B cell (primary cell): Measurements from ENCODE around the gene SLC8B1. TPM values are rescaled to one million over a fixed set of nuclear protein-coding genes. Genes with fewer than 3 reads are reported as not detected.

Experiments used
- ATAC-seq: fragments of 200-7000 bp; cut with Tn5 transposase; one replicate; pipeline ENCODE4 v1.10.0; 2021; ENCODE audit warnings: low read depth, mild to moderate bottlenecking, moderate number of reproducible peaks, moderate library complexity
- CTCF ChIA-PET: fragments of 350-600 bp; sonication (Branson Sonifier 250); formaldehyde crosslinking; loops from one replicate; lab custom pipeline; 2021; ENCODE audit warnings: antibody characterized with exemption, inconsistent platforms; lab: Charles Lee
- POLR2A ChIA-PET: fragments of 350-600 bp; sonication (Branson Sonifier 250); formaldehyde crosslinking; loops from one replicate; lab custom pipeline; 2021; ENCODE audit warnings: antibody characterized with exemption; lab: Charles Lee
- DNase-seq: peaks from one replicate; pipeline ENCODE4 v3.0.0; 2013
- H2AFZ ChIP-seq: 2 replicates; pipeline ENCODE4 v1.6.1; 2012; ENCODE audit warnings: mild to moderate bottlenecking, low read depth, low read length; ENCODE audit not compliant: insufficient read depth, poor library complexity, severe bottlenecking
- H3K27ac ChIP-seq, 2 donors: 1 replicate in 1 of 2; 2 replicates in 1 of 2; pipeline ENCODE4 v1.5.1; 2012 to 2013; ENCODE audit warnings: low read length in 2 of 2, mild to moderate bottlenecking in 2 of 2, moderate library complexity in 1 of 2
- H3K27me3 ChIP-seq, 4 experiments: fragments of 200-600 bp in 1 of 4; sonication (generic) in 1 of 4; replicated peaks in 1 of 4; 1 replicate in 2 of 4; 2 replicates in 2 of 4; pipeline versions ENCODE4 v1.6.1 to v1.7.0; 2013 to 2016; ENCODE audit warnings: low read length in 3 of 4, mild to moderate bottlenecking in 2 of 4, mixed read lengths in 1 of 4, moderate library complexity in 1 of 4; ENCODE audit not compliant: insufficient read depth in 4 of 4, control insufficient read depth in 3 of 4; ENCODE audit errors: control extremely low read depth in 1 of 4
- H3K36me3 ChIP-seq, 2 experiments: replicated peaks in 1 of 2; 1 replicate in 1 of 2; 2 replicates in 1 of 2; pipeline versions ENCODE4 v1.6.1 to v1.7.1; 2013; ENCODE audit warnings: low read length in 1 of 2; ENCODE audit not compliant: insufficient read depth in 2 of 2, control insufficient read depth in 1 of 2; ENCODE audit errors: control extremely low read depth in 1 of 2, extremely low read depth in 1 of 2
- H3K4me1 ChIP-seq, 2 donors: fragments of 200-600 bp in 1 of 2; sonication (generic) in 1 of 2; 1 replicate in 1 of 2; 2 replicates in 1 of 2; pipeline versions ENCODE4 v1.5.1 to v1.6.1; 2013 to 2017; ENCODE audit warnings: low read length in 2 of 2; ENCODE audit not compliant: control insufficient read depth in 2 of 2, insufficient read depth in 2 of 2
- H3K4me2 ChIP-seq: replicated peaks from 2 replicates; pipeline ENCODE3; 2012; ENCODE audit warnings: mild to moderate bottlenecking, low read depth, low read length; ENCODE audit not compliant: poor library complexity, severe bottlenecking
- H3K4me3 ChIP-seq, 5 experiments: fragments of 200-600 bp in 1 of 5; sonication (generic) in 1 of 5; 1 replicate in 3 of 5; 2 replicates in 2 of 5; pipeline versions ENCODE4 v1.5.1 to v1.7.0; 2011 to 2016; ENCODE audit warnings: low read length in 4 of 5, mild to moderate bottlenecking in 4 of 5, low read depth in 2 of 5, control low read depth in 1 of 5, moderate library complexity in 1 of 5; ENCODE audit not compliant: insufficient read depth in 1 of 5; ENCODE audit errors: control extremely low read depth in 1 of 5, extremely low read depth in 1 of 5
- H3K79me2 ChIP-seq: fragments of 200-600 bp; sonication (generic); one replicate; pipeline ENCODE4 v1.6.0; 2016; ENCODE audit warnings: low read length; ENCODE audit not compliant: control insufficient read depth, insufficient read depth
- H3K9ac ChIP-seq: fragments of 200-600 bp; sonication (generic); 2 replicates; pipeline ENCODE4 v1.6.1; 2017; ENCODE audit warnings: mild to moderate bottlenecking, low read length, moderate library complexity
- H3K9me3 ChIP-seq, 3 donors: one replicate each; pipeline versions ENCODE4 v1.6.1 to v1.7.1; 2013; ENCODE audit warnings: low read length in 2 of 3; ENCODE audit not compliant: control insufficient read depth in 2 of 3, insufficient read depth in 1 of 3; ENCODE audit errors: control extremely low read depth in 1 of 3
- H4K20me1 ChIP-seq: 2 replicates; pipeline ENCODE4 v1.6.0; 2012; ENCODE audit warnings: mild to moderate bottlenecking, low read length; ENCODE audit not compliant: insufficient read depth, control insufficient read depth, poor library complexity, severe bottlenecking
- H3K27ac Mint-ChIP-seq: one replicate; pipeline ENCODE4 v1.8.0; 2021; ENCODE audit warnings: mixed read lengths
- H3K27me3 Mint-ChIP-seq: one replicate; pipeline ENCODE4 v1.8.0; 2021; ENCODE audit warnings: mixed read lengths
- H3K4me1 Mint-ChIP-seq: one replicate; pipeline ENCODE4 v1.8.0; 2021; ENCODE audit warnings: mixed read lengths
- H3K4me3 Mint-ChIP-seq: one replicate; pipeline ENCODE4 v1.8.0; 2021; ENCODE audit warnings: mixed read lengths
- H3K9me3 Mint-ChIP-seq: one replicate; pipeline ENCODE4 v1.8.0; 2022; ENCODE audit warnings: mixed read lengths; ENCODE audit not compliant: insufficient read depth
- EZH2 ChIP-seq: IDR thresholded peaks from 2 replicates; pipeline ENCODE4 v1.6.1; 2012; ENCODE audit warnings: borderline replicate concordance, low read depth, mild to moderate bottlenecking, moderate library complexity, low read length; ENCODE audit not compliant: insufficient read depth, poor library complexity, severe bottlenecking
- WGBS: methylation state at CpG from one replicate; pipeline ENCODE4 v1.1.5; 2013; ENCODE audit warnings: missing lambda C conversion rate; ENCODE audit not compliant: insufficient coverage; 5-methylcytosine and 5-hydroxymethylcytosine counted together
- intact Hi-C: fragments of 100-400 bp; cut with micrococcal nuclease; formaldehyde crosslinking; loops from one replicate; pipeline ENCODE4 v1.10.0; 2022
- polyA plus RNA-seq: library from polyadenylated mRNA; depleted of rRNA; stranded (reverse); fragments of >200 nt; gene quantifications from 2 replicates; pipeline ENCODE4 v1.2.3, GENCODE V29; 2012
- total RNA-seq, 2 donors: library from RNA; stranded (reverse); fragments of 120-200 nt in 1 of 2; gene quantifications; 1 replicate in 1 of 2; 2 replicates in 1 of 2; pipeline versions ENCODE4 v1.2.3 to v1.2.4, GENCODE V29; 2013 to 2022
- TF ChIP-seq, protein P1 (sequence below): fragments of 200-600 bp; IDR thresholded peaks from one replicate; pipeline ENCODE4 v1.8.0; 2022; ENCODE audit warnings: antibody characterized with exemption, mild to moderate bottlenecking

The SLC8B1 gene
- total and polyA plus RNA-seq, 2 donors (not counting 1 experiment from before 2014, with no cell fraction given) = 18.7 to 35.6 TPM

DNA sequence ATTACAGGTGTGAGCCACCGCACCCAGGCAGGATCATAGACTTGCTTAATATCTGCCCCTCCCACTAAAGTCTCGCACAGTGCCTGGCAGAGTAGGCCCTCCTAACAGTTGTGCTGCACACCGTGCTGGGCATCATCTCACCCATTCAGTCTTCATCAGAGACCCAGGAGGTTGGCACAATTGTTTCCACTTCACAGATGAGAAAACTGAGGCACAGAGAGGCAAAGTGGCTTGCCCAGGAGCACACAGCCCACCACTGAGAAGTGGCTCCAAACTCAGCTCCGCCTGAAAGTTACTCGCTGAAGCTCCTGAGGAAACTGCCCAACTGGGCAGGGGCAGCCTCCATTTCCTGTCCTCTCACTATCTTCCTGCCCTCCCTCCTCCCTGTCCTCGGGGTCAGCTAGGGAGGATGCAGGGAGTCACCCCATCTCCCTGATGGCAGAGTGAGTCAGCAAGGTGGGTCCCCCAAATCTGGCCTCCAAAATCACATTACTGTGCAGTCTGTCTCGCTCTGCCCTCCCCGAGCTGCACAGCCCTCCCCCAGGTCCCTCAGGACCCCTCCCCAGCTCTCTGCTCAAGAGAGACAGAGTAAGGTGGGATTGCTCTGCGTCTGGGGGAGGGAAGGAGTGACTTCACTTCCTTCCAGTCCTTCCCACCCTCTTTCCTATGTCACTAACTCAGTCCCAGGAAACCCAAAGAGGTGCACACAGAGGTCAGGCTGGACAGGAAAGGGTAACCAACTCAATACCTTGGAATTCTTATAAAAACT is 5.7 kb downstream of the SLC8B1 start:
- Mint-ChIP-seq H3K27ac (no peak overlapping the region), H3K27me3 (no peaks in the 10 kb centered on the region), H3K9me3 (no peaks in the 10 kb centered on the region), H3K4me3 (no peak overlapping the region), H3K4me1 (peaks cover 32% of the 10 kb centered on the region)
- no peak for ATAC-seq
- POLR2A ChIA-PET = no interaction called here
- no peaks in the 10 kb centered on the region for H3K9me3 ChIP-seq
- H3K4me1 ChIP-seq = peaks cover 25% of the 10 kb centered on the region in 2 donors
- H3K36me3 ChIP-seq = peaks cover 9 to 12% of the 10 kb centered on the region in 2 experiments
- H3K4me3 ChIP-seq = no peak overlapping the region
- H4K20me1 ChIP-seq = no peaks in the 10 kb centered on the region
- H2AFZ ChIP-seq = no peak overlapping the region
- DNase-seq = no peak
- no peak for TF ChIP-seq EZH2
- TF ChIP-seq, protein P1, sequence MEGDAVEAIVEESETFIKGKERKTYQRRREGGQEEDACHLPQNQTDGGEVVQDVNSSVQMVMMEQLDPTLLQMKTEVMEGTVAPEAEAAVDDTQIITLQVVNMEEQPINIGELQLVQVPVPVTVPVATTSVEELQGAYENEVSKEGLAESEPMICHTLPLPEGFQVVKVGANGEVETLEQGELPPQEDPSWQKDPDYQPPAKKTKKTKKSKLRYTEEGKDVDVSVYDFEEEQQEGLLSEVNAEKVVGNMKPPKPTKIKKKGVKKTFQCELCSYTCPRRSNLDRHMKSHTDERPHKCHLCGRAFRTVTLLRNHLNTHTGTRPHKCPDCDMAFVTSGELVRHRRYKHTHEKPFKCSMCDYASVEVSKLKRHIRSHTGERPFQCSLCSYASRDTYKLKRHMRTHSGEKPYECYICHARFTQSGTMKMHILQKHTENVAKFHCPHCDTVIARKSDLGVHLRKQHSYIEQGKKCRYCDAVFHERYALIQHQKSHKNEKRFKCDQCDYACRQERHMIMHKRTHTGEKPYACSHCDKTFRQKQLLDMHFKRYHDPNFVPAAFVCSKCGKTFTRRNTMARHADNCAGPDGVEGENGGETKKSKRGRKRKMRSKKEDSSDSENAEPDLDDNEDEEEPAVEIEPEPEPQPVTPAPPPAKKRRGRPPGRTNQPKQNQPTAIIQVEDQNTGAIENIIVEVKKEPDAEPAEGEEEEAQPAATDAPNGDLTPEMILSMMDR = no peak
- peaks cover 32% of the 10 kb centered on the region for H3K79me2 ChIP-seq
- no peaks in the 10 kb centered on the region for H3K27me3 ChIP-seq
- CTCF ChIA-PET = no interaction called here
- 93% methylated on average over 6 of the region's 9 CpGs for WGBS
- H3K9ac ChIP-seq = no peak overlapping the region
- no peak overlapping the region for H3K4me2 ChIP-seq
- intact Hi-C loops = no loop called here
- H3K27ac ChIP-seq = no peak overlapping the region

DNA sequence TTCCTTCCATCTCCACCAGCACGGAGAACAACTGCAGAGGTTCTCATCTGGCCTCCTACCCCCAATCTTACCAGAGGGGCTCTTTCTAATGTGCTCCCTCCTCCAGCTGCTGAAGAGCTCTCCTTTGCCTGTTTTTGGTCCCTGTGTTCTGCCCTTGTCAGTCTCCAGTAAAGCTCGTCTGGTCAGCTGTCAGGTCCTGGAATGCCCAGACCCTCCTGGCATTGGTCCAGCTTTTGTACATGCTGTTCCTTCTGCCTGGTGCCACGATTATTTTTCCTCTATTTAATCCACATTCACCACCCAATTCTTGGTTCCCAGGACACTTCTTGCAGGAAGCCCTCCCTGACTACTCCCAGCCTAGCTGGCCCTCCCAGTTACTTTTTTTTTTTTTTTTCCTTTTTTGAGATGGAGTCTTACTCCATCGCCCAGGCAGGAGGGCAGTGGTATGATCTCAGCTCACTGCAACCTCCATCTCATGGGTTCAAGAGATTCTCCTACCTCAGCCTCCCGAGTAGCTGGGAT is 6.5 kb downstream of the SLC8B1 start:
- H3K4me3 Mint-ChIP-seq = no peak overlapping the region
- no peaks in the 10 kb centered on the region for H3K9me3 Mint-ChIP-seq
- Histone ChIP-seq H3K9me3 (no peaks in the 10 kb centered on the region), H3K27me3 (no peaks in the 10 kb centered on the region), H3K36me3 (peaks cover 10 to 12% of the 10 kb centered on the region in 2 experiments), H3K4me2 (no peak overlapping the region), H3K4me1 (peaks cover 17 to 18% of the 10 kb centered on the region in 2 donors), H4K20me1 (no peaks in the 10 kb centered on the region), H2AFZ (no peak overlapping the region), H3K9ac (no peak overlapping the region), H3K4me3 (no peak overlapping the region), H3K79me2 (peaks cover 28% of the 10 kb centered on the region), H3K27ac (no peak overlapping the region)
- POLR2A ChIA-PET = no interaction called here
- 96% methylated on average over 3 of the region's 5 CpGs for WGBS
- TF ChIP-seq, protein P1 = no peak
- TF ChIP-seq EZH2 = no peak
- no peaks in the 10 kb centered on the region for H3K27me3 Mint-ChIP-seq
- intact Hi-C loops = no loop called here
- H3K27ac Mint-ChIP-seq = no peak overlapping the region
- no peak for DNase-seq
- peaks cover 28% of the 10 kb centered on the region for H3K4me1 Mint-ChIP-seq
- ATAC-seq = no peak
- CTCF ChIA-PET = interaction anchor here (0.9 kb wide), 1 partner anchor 26 kb away, joined by 3 read pairs; no protein-coding TSS in a partner anchor
